NCI-H526 (cell line): ENCODE data around the gene PSRC1.
A peak's percentile ranks its signal among the peaks of the same experiment; 100 is the strongest.
"Not testable (repeated sequence)": the region's sequence is repeated elsewhere in the genome, so short reads cannot be mapped to it uniquely, and the experiment has no call there.

Experiments
- DNase-seq, 2 experiments: peaks; one replicate each; lab custom pipeline; 2025; lab: John Stamatoyannopoulos, UW

PSRC1 gene

GRCh38 chr1:109282952-109283747 lies at the start of gene PSRC1:
Gene PSRC1 (minus strand): TSS chr1:109283145.
- peak; percentile 94 to 100 for DNase-seq

DNA sequence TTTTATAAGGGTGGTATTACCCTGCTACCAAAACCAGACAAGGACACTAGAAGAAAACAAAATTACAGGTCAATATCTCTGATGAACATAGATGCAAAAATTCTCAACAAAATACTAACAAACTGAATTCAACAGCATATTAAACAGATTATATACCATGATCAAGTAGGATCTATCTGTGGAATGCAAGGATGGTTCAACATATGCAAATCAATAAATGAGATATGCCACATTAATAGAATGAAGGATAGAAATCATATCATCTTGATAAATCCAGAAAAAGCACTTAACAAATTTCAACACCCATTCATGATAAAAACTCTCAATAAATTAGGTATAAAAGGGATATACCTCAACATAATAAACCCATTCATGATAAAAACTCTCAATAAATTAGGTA lies 48.2 kb upstream of the PSRC1 start:
- peak in 1 of 2 experiments; percentile 14 for DNase-seq

- no peak for DNase-seq
Measured at GRCh38 chr1:109327285-109327684, 44.3 kb upstream of the PSRC1 start.

DNA sequence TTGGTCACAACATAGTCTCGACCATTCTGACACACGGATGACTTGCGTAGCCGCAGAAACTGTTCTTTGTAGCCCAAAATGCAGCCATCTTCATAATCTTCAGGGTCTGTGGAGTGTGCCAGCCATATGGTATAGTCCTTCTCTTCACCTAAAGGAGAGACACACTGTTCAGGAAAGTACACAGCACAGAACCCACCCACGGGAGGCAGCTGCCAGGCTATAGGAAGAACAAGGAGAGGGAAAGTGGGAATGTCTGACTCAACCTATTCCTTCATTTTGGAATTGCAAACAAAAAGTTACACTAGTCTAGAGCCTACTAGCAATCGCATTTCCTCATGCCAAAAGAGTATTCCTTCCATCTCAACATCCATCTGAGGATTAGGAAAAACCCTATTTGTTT lies 40.0 kb upstream of the PSRC1 start:
- no peak for DNase-seq

GRCh38 chr1:109319114-109319513 lies 36.2 kb upstream of the PSRC1 start:
- no peak for DNase-seq

GRCh38 chr1:109316506-109316905 lies 33.6 kb upstream of the PSRC1 start:
- no peak for DNase-seq

DNA sequence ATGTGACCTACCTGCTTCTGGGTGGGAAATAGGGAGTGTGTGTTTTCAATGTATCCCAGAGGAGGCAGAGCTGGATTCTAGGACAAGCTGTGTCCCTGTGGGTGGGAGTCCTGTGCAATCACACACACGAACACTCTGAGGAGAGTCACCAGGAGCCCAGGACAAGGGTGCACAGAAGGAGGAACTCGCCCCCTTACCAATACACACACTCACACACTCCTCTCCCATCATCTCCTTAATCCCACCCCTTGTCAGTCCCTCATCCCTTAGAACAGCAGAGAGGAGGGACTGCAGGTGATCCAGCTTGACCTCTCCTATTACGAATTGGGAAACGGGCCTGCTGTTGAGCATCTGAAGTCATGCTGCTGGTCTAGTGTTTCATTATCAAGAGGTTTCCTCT lies 32.3 kb upstream of the PSRC1 start:
- DNase-seq = no peak

GRCh38 chr1:109314795-109315194 lies 31.9 kb upstream of the PSRC1 start:
- DNase-seq = no peak

DNA sequence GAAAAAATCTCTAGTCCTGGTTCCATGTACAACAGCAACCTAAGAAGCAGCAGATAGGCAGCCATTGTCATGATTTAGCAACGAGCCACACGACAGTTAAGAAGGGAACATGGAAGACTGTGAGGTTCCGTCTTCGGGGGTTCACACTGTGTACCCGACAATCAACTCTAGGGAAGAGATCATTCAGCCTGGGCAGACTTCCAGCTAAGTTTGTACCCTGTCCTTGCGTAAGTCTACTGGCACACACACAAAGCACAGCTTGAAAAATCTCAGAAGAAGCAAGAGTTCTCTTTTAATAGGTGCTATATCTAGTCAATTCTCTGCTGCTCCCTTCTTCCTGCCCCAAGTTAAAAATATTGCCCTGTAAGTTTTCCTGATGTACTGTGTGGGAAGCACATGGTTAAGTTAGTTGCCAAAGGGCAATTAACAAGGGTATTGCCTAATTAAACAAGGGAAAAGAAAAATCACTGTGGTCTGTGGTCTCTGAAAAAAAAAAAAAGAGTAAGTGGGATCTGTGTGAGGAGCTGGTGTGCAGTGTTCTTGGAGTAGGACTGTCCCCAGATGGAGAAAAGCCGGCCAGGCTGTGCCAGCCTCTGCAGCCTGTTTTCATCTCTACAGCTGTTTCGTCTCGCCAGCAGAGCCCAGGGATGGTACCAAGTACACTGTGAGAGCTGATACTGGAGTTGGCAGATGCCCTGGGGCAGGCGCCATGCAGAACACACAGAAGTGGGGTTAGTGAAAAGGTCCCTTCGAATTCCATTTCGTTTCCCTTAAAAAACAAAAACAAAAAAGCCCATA lies 30.2 kb upstream of the PSRC1 start:
- DNase-seq = no peak

DNA sequence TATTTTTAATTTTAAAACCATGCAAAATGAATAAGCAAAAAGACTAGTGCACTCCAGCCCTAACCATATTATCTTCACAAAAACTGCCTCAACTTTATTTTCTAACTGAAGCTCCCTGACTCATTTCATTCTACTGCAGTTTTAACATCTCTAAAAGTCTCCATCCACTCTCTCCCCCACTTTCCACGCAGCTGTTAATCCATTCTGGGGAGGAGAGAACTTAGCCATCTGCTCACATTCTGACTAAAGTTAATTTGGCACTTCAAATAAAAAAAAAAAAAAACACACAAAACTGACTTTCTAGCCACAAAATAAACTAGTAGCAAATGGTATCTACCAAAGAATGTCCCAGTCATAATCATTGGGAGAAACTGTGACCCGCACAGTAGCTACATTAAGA lies 29.3 kb upstream of the PSRC1 start:
- no peak for DNase-seq

GRCh38 chr1:109309347-109309746 lies 26.4 kb upstream of the PSRC1 start:
- no peak for DNase-seq

DNA sequence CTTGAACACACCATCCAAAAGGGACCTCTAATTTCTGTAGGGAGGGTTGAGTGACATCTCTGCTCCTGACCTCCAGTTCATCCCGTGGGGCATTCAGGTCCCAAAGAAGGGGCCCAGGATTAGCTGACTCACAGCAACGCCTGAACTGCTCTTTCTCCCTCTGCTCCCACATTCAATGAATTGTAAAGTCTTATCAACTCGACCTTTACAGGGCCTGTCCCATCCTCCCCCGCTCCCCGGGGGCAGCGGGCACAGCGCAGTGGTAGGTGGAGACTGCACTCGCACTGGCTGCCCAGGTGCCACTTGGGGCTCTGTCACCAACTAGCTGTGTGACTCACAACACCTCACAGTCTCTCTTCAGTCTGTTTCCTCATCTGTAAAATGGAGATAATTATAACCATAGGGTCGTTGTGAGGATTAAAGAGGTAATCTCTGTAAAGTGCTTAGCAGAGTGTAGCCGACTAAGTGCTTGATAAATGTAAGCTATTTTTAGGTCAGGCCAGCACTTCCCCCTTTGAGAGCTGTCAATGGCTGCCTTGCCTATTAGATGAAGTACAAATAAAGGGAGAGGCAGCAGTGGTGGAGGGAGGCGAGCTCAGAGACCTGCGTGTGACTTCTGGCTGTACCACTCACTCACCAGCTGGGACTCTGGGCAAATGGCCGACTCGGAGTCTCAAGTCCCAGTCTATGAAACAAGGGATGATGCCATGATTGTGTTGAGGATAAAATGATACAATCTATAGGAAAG lies 24.5 kb upstream of the PSRC1 start:
- no peak for DNase-seq

GRCh38 chr1:109306832-109307273 lies 23.9 kb upstream of the PSRC1 start, which contains the start of gene MYBPHL:
Gene MYBPHL (minus strand): TSS chr1:109307011. CDS start chr1:109306991, 20 bp downstream.
- DNase-seq = no peak

- not testable (repeated sequence) for DNase-seq
Measured at GRCh38 chr1:109305991-109306390, 23.0 kb upstream of the PSRC1 start.

- DNase-seq = no peak
Measured at GRCh38 chr1:109304226-109304920, 21.4 kb upstream of the PSRC1 start.

GRCh38 chr1:109301874-109302273 lies 18.9 kb upstream of the PSRC1 start:
- DNase-seq = no peak

GRCh38 chr1:109300650-109301151 lies 17.8 kb upstream of the PSRC1 start:
- no peak for DNase-seq

DNA sequence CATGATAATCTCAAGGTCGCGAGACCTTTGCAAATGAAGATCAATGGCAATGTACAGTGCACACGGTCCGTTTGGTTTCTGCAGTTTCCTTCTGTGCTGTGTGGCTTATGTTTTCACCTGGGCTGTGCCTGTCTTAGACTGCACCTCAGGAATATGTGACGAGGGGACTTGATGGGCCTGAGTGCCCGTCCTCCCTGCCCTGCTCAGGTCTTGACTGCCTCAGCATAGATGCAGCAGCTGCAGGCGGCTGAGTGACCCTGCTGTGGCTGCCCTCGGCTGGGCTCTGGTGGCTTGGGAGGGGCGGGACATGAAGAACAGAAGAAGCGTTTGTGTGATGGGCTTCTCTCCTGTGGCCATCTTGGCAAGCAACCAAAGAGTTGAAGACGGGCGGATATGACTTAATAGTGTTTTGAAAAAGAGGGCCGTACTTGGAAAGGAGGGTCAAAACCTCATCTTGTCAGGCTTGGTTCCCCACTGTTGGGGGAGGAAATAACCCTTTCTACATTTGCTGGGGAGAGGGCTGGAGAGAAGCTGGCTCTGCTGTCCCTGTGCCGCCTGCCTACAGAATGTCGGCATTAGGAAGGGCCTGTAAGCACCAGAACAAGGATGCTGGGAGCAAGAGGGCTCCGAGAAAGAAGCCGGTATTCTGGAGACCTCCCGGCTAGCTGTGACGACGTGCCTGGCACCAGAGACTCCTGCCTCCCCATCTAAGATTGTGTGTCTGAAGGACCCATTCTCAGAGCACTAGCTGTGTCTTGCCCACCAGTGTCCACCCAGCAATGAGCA lies 16.8 kb upstream of the PSRC1 start:
- no peak for DNase-seq

- DNase-seq = no peak
Measured at GRCh38 chr1:109298666-109299557, 16.0 kb upstream of the PSRC1 start.

- DNase-seq = no peak
Measured at GRCh38 chr1:109296782-109297181, 13.8 kb upstream of the PSRC1 start.
